ENCODE measurements around the gene PKN2. TPM values are rescaled to one million over a fixed set of nuclear protein-coding genes. Genes with fewer than 3 reads are reported as not detected.

The PKN2 gene
- total RNA-seq, 1 donor from 2014 or later = 30.7 TPM

- no peak for TF ChIP-seq CTCF (IDR thresholded peaks at IDR 0.05; ENCODE audit: insufficient read depth, low read length, poor library complexity, severe bottlenecking)
- Histone ChIP-seq H3K36me3 (ENCODE audit: control insufficient read depth, insufficient read depth, low read length) (no peaks in the 10 kb centered on the region), H3K4me3 (ENCODE audit: low read depth, low read length) (no peak overlapping the region), H3K27me3 (ENCODE audit: control insufficient read depth, insufficient read depth, low read length) (no peaks in the 10 kb centered on the region)
- no peak for DNase-seq (ENCODE audit: low read depth)
Measured at GRCh38 chr1:88883156-88883555, 199.1 kb downstream of the PKN2 start.

Other genes starting within 250 kb of the PKN2 start
- 28.5 and 36.3 TPM in 2 replicates for gene GTF2B, start 207.3 kb downstream of the PKN2 start, total RNA-seq

Data from kidney epithelial cell (primary cell).